Measurements from ENCODE around the gene TNFRSF21. TPM values are rescaled to one million over a fixed set of nuclear protein-coding genes. Genes with fewer than 3 reads are reported as not detected.

The TNFRSF21 gene
- total RNA-seq, 2 experiments from 2014 or later, result 28.1 to 36.5 TPM

- ChIA-PET POLR2A (interaction anchor here (0.5 to 1.0 kb wide), 2 partner anchors 18 to 104 kb away, joined by 4 to 5 read pairs; no protein-coding TSS in a partner anchor), CTCF (ENCODE audit: unreplicated experiment) (no interaction called here)
- Histone ChIP-seq H3K27ac (ENCODE audit: low read depth, low read length, poor library complexity, severe bottlenecking) (no peak overlapping the region), H3K9me3 (ENCODE audit: low read length) (peaks cover 4% of the 10 kb centered on the region; the same call in 1 of the 2 replicates), H2AFZ (ENCODE audit: low read length) (no peak overlapping the region; the same call in 1 of the 2 replicates), H3K9me2 (ENCODE audit: insufficient read depth, low read length) (no peaks in the 10 kb centered on the region), H3K4me3 (ENCODE audit: low read depth, low read length, poor library complexity, severe bottlenecking) (no peak overlapping the region), H3K4me1 (ENCODE audit: insufficient read depth, low read length, poor library complexity, severe bottlenecking) (peaks cover 29% of the 10 kb centered on the region), H4K20me1 (ENCODE audit: insufficient read depth, low read length) (no peaks in the 10 kb centered on the region), H3K79me2 (ENCODE audit: insufficient read depth, low read depth, low read length) (no peaks in the 10 kb centered on the region), H3K4me2 (ENCODE audit: low read length) (no peak overlapping the region), H3K36me3 (ENCODE audit: insufficient read depth, low read length) (peaks cover 3% of the 10 kb centered on the region; the same call in 1 of the 2 replicates)
- intact Hi-C loops (cut with micrococcal nuclease; ENCODE audit: unreplicated experiment), result loop anchor here (10.0 kb wide), 1 partner anchor 718 kb away; no protein-coding TSS in a partner anchor
- no TSS peak for BruUV-seq (replicated peaks)
- no peak for DNase-seq (ENCODE audit: low spot score)
- no peak for TF ChIP-seq EZH2phosphoT487 (IDR thresholded peaks at IDR 0.05; ENCODE audit: borderline replicate concordance, low read depth, low read length)
- TF ChIP-seq CTCF (conservative IDR thresholded peaks at IDR 0.05; ENCODE audit: low read length), result no peak
Measured at GRCh38 chr6:47352966-47353365, 43.3 kb upstream of the TNFRSF21 start.

GRCh38 chr6:47352194-47352920 is 42.7 kb upstream of the TNFRSF21 start:
- Histone ChIP-seq H3K9me3 (ENCODE audit: low read length) (peaks cover 4% of the 10 kb centered on the region; the same call in 1 of the 2 replicates), H3K79me2 (ENCODE audit: insufficient read depth, low read depth, low read length) (no peaks in the 10 kb centered on the region), H4K20me1 (ENCODE audit: insufficient read depth, low read length) (no peaks in the 10 kb centered on the region), H3K36me3 (ENCODE audit: insufficient read depth, low read length) (peaks cover 3% of the 10 kb centered on the region; the same call in 1 of the 2 replicates), H3K4me2 (ENCODE audit: low read length) (no peak overlapping the region), H3K4me1 (ENCODE audit: insufficient read depth, low read length, poor library complexity, severe bottlenecking) (peaks cover 23% of the 10 kb centered on the region), H2AFZ (ENCODE audit: low read length) (no peak overlapping the region; the same call in 1 of the 2 replicates), H3K27ac (ENCODE audit: low read depth, low read length, poor library complexity, severe bottlenecking) (no peak overlapping the region), H3K9me2 (ENCODE audit: insufficient read depth, low read length) (no peaks in the 10 kb centered on the region), H3K4me3 (ENCODE audit: low read depth, low read length, poor library complexity, severe bottlenecking) (no peak overlapping the region)
- ChIA-PET CTCF (ENCODE audit: unreplicated experiment) (no interaction called here), POLR2A (interaction anchor here (0.5 to 1.0 kb wide), 2 partner anchors 18 to 105 kb away, joined by 4 to 5 read pairs; no protein-coding TSS in a partner anchor)
- TF ChIP-seq EZH2phosphoT487 (IDR thresholded peaks at IDR 0.05; ENCODE audit: borderline replicate concordance, low read depth, low read length) (no peak), CTCF (conservative IDR thresholded peaks at IDR 0.05; ENCODE audit: low read length) (peak; percentile 69)
- no TSS peak for BruUV-seq (replicated peaks)
- intact Hi-C loops (cut with micrococcal nuclease; ENCODE audit: unreplicated experiment), result loop anchor here (10.0 kb wide), 1 partner anchor 718 kb away; no protein-coding TSS in a partner anchor
- DNase-seq (ENCODE audit: low spot score), result no peak

GRCh38 chr6:47351621-47352020 is 41.9 kb upstream of the TNFRSF21 start:
- Histone ChIP-seq H2AFZ (ENCODE audit: low read length) (no peak overlapping the region; the same call in 1 of the 2 replicates), H3K9me2 (ENCODE audit: insufficient read depth, low read length) (no peaks in the 10 kb centered on the region), H4K20me1 (ENCODE audit: insufficient read depth, low read length) (no peaks in the 10 kb centered on the region), H3K36me3 (ENCODE audit: insufficient read depth, low read length) (peaks cover 3% of the 10 kb centered on the region; the same call in 1 of the 2 replicates), H3K79me2 (ENCODE audit: insufficient read depth, low read depth, low read length) (no peaks in the 10 kb centered on the region), H3K4me2 (ENCODE audit: low read length) (no peak overlapping the region), H3K27ac (ENCODE audit: low read depth, low read length, poor library complexity, severe bottlenecking) (no peak overlapping the region), H3K4me3 (ENCODE audit: low read depth, low read length, poor library complexity, severe bottlenecking) (no peak overlapping the region), H3K4me1 (ENCODE audit: insufficient read depth, low read length, poor library complexity, severe bottlenecking) (peaks cover 16% of the 10 kb centered on the region), H3K9me3 (ENCODE audit: low read length) (peaks cover 4% of the 10 kb centered on the region; the same call in 1 of the 2 replicates)
- no peak for TF ChIP-seq CTCF (conservative IDR thresholded peaks at IDR 0.05; ENCODE audit: low read length)
- TF ChIP-seq EZH2phosphoT487 (IDR thresholded peaks at IDR 0.05; ENCODE audit: borderline replicate concordance, low read depth, low read length), result no peak
- CTCF ChIA-PET (ENCODE audit: unreplicated experiment), result no interaction called here
- intact Hi-C loops (cut with micrococcal nuclease; ENCODE audit: unreplicated experiment), result loop anchor here (10.0 kb wide), 1 partner anchor 717 kb away; no protein-coding TSS in a partner anchor
- no TSS peak for BruUV-seq (replicated peaks)
- DNase-seq (ENCODE audit: low spot score), result no peak
- POLR2A ChIA-PET, result no interaction called here
